Measurements from ENCODE around the gene EIF4G2.

Gene EIF4G2

GRCh38 chr11:10774811-10775210 is 33.9 kb downstream of the EIF4G2 start:
- no peak overlapping the region for H3K27ac ChIP-seq
- DNase-seq (ENCODE audit: low spot score) = no peak
- no peak overlapping the region for H3K4me3 ChIP-seq
- no peak for TF ChIP-seq CTCF (IDR thresholded peaks at IDR 0.05)

- no peak for TF ChIP-seq CTCF (IDR thresholded peaks at IDR 0.05)
- no peak for DNase-seq (ENCODE audit: low spot score)
- H3K4me3 ChIP-seq = no peak overlapping the region
- H3K27ac ChIP-seq = no peak overlapping the region
Measured at GRCh38 chr11:10771457-10771856, 37.3 kb downstream of the EIF4G2 start.

DNA sequence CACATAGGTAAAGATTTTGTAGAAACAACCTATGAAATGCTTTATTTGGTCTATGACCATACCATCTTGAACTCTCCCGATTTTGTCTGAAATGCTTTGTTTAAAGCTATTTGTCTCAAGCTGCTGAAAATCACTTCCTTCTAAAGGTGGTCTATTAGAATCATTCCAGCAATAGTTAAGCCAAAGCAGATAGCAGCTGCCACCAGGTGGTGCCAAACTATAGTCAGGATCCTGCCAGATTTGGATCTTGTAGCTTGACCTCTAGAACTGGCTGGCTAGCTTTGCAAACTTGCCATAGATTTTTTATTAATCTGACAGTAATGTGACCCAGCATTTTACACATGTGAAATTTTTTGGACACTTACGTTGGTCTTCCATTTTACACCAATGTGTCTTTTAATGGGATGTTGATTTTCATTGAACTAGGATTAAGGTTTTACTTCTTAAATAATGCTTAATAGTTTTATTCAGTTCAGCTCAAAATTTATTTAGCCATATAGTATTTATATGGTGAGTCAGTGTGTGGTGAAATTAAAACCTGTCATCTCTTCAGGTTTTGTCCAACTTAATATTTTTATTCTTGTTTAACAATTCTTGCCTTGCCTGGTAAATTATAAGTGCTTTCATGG is 38.0 kb downstream of the EIF4G2 start:
- no peak for TF ChIP-seq CTCF (IDR thresholded peaks at IDR 0.05)
- H3K4me3 ChIP-seq = no peak overlapping the region
- DNase-seq (ENCODE audit: low spot score) = no peak
- H3K27ac ChIP-seq = no peak overlapping the region

DNA sequence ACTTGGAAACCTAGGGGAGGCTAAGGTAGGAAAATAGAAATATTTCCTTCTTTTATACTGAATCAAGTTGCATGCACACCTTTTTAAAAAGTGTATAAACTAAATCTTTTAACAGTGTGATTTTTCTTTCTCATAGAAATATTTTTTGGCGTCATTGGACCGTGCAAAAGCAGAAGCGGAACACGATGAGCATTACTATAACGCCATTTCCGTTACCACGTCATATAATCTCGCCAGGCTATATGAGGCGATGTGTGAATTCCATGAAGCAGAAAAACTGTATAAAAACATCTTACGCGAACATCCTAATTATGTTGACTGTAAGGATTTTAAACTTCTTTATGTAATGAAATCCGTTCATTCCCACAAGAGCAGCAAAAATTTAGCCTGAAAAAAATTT is 44.3 kb downstream of the EIF4G2 start:
- H3K4me3 ChIP-seq = no peak overlapping the region
- H3K27ac ChIP-seq = no peak overlapping the region
- DNase-seq (ENCODE audit: low spot score) = no peak
- TF ChIP-seq CTCF (IDR thresholded peaks at IDR 0.05) = no peak

GRCh38 chr11:10763766-10764165 is 45.0 kb downstream of the EIF4G2 start:
- no peak for DNase-seq (ENCODE audit: low spot score)
- H3K4me3 ChIP-seq = no peak overlapping the region
- H3K27ac ChIP-seq = no peak overlapping the region
- TF ChIP-seq CTCF (IDR thresholded peaks at IDR 0.05) = no peak

DNA sequence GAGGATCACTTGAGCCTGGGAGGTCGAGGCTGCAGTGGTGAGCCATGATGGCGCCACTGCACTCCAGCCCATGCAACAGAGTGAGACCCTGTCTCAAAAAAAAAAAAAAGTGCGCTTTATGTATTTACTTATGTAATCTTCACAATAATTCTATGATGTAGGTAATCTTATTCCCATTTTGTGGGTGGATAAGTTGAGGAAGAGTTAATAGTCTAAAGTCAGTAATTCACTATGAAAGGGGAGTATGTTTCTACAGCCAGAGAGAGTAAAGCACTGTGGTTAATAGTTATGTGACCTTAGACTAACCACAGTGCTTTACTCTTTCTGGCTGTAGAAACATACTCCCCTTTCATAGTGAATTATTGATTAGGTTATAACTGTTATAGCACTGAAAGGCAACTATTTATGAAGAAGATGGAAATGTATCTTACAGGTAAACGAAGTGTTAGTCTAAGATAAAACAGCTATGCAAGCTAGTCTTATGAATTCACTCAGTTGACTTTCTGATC is 45.8 kb downstream of the EIF4G2 start:
- Histone ChIP-seq H3K4me3 (no peak overlapping the region), H3K27ac (no peak overlapping the region)
- no peak for DNase-seq (ENCODE audit: low spot score)
- no peak for TF ChIP-seq CTCF (IDR thresholded peaks at IDR 0.05)

GRCh38 chr11:10762185-10762584 is 46.5 kb downstream of the EIF4G2 start:
- Histone ChIP-seq H3K27ac (no peak overlapping the region), H3K4me3 (no peak overlapping the region)
- TF ChIP-seq CTCF (IDR thresholded peaks at IDR 0.05) = no peak
- no peak for DNase-seq (ENCODE audit: low spot score)
